WTC11 (cell line): ENCODE results near the gene GHRL.

ENCODE experiments used
- CTCF ChIP-seq: fragments of 200-600 bp; IDR thresholded peaks from 2 replicates; pipeline ENCODE4 v1.8.0; 2022; ENCODE audit warnings: antibody characterized with exemption
- ELF4 ChIP-seq: sonication (generic); formaldehyde crosslinking; IDR thresholded peaks from 2 replicates; pipeline ENCODE4 v1.8.1; 2022; ENCODE audit warnings: low read depth, mild to moderate bottlenecking, moderate library complexity, missing genetic modification reagents
- ESRRA ChIP-seq: sonication (generic); formaldehyde crosslinking; IDR thresholded peaks from 2 replicates; pipeline ENCODE4 v1.8.1; 2022; ENCODE audit warnings: mild to moderate bottlenecking, missing genetic modification reagents, borderline replicate concordance
- KAT7 ChIP-seq: sonication (generic); formaldehyde crosslinking; IDR thresholded peaks from 2 replicates; pipeline ENCODE4 v1.8.1; 2023; ENCODE audit warnings: missing genetic modification reagents, mild to moderate bottlenecking, borderline replicate concordance
- NR2C2 ChIP-seq: sonication (generic); formaldehyde crosslinking; IDR thresholded peaks from 2 replicates; pipeline ENCODE4 v1.8.0; 2022; ENCODE audit warnings: mild to moderate bottlenecking, missing genetic modification reagents
- ZNF232 ChIP-seq: sonication (generic); formaldehyde crosslinking; IDR thresholded peaks from 2 replicates; pipeline ENCODE4 v1.8.0; 2022; ENCODE audit warnings: mild to moderate bottlenecking, missing genetic modification reagents
- TF ChIP-seq, protein P1 (sequence below): sonication (generic); formaldehyde crosslinking; IDR thresholded peaks from 2 replicates; pipeline ENCODE4 v1.8.1; 2023; ENCODE audit warnings: mild to moderate bottlenecking, missing genetic modification reagents, moderate library complexity
- TF ChIP-seq, protein P2 (sequence below): sonication (generic); formaldehyde crosslinking; IDR thresholded peaks from 2 replicates; pipeline ENCODE4 v1.8.0; 2022; ENCODE audit warnings: mild to moderate bottlenecking, missing genetic modification reagents
- TF ChIP-seq, protein P3 (sequence below): sonication (generic); formaldehyde crosslinking; IDR thresholded peaks from 2 replicates; pipeline ENCODE4 v1.8.1; 2023; ENCODE audit warnings: mild to moderate bottlenecking, missing genetic modification reagents, moderate library complexity

- TF ChIP-seq CTCF (no peak), NR2C2 (CRISPR knock-in tag) (no peak), ELF4 (CRISPR knock-in tag) (no peak), ZNF232 (no peak), KAT7 (CRISPR knock-in tag) (no peak), ESRRA (CRISPR knock-in tag) (no peak)
- TF ChIP-seq, protein P1, sequence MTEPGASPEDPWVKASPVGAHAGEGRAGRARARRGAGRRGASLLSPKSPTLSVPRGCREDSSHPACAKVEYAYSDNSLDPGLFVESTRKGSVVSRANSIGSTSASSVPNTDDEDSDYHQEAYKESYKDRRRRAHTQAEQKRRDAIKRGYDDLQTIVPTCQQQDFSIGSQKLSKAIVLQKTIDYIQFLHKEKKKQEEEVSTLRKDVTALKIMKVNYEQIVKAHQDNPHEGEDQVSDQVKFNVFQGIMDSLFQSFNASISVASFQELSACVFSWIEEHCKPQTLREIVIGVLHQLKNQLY (CRISPR knock-in tag), result no peak
- TF ChIP-seq, protein P2, sequence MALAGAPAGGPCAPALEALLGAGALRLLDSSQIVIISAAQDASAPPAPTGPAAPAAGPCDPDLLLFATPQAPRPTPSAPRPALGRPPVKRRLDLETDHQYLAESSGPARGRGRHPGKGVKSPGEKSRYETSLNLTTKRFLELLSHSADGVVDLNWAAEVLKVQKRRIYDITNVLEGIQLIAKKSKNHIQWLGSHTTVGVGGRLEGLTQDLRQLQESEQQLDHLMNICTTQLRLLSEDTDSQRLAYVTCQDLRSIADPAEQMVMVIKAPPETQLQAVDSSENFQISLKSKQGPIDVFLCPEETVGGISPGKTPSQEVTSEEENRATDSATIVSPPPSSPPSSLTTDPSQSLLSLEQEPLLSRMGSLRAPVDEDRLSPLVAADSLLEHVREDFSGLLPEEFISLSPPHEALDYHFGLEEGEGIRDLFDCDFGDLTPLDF (CRISPR knock-in tag), result no peak
- TF ChIP-seq, protein P3, sequence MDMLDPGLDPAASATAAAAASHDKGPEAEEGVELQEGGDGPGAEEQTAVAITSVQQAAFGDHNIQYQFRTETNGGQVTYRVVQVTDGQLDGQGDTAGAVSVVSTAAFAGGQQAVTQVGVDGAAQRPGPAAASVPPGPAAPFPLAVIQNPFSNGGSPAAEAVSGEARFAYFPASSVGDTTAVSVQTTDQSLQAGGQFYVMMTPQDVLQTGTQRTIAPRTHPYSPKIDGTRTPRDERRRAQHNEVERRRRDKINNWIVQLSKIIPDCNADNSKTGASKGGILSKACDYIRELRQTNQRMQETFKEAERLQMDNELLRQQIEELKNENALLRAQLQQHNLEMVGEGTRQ (CRISPR knock-in tag), result no peak
These were observed 32.5 kb downstream of the GHRL start for GRCh38 chr3:10260211-10260701.
